Right kidney (tissue), 1 donor: Measurements from ENCODE around the gene CDH3.

Experiments used
- DNase-seq: peaks from one replicate; pipeline ENCODE4 v3.0.0-alpha.2; 2016

CDH3 gene

DNA sequence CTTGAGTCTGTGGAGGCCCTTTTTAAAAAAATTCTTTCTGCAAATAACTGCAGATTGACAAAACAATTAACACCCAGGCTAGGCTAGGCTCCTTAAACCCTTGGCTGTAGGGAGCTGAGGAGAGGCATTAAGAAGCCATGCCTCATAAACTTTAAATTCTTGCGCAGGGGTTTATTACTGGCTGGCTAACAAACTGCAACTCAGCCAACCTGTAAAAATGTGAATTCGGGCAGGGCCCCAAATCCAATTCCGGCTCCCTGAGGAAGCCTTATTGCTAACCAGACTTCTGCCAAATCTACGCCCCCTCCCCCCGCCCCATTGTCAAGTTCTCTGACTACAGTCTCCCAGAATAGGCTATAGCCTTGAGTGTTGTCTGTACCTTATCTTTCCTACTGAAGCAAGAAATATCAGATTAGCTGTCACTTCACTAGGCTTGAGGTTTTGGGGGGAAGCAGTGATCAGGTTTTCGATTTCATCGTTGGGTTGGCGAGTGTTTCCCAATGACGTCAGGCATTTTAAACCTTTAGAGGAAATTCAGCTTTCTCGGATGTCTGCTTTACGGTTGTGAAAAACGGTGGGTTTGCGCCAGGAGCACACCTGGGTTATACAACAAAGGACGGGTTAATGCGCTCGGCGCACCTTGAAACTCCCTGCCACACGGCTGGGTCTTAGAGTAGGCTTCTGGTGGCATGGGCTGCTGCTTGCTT, 2.0 kb downstream of the CDH3 start:
- DNase-seq = peak; percentile 53

DNA sequence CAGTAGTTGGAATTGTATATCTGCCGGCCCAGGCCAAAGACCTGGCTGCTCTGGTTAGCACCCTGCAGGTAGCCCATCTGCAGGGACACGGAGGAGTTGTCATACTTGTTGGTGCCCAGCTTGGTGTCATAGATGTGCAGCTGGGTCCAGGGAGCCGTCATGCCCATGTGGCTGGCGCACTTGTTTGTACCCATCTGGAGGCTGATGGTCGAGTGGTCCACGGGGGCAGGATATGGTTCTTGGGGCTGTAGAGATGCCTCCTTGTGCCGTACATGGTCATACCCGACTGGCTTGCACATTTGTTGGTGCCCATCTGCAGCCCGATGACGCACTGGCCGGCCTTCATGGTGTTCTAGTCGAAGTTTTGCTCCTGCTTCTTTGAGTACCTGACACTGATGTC, 6.0 kb downstream of the CDH3 start:
- no peak for DNase-seq

DNA sequence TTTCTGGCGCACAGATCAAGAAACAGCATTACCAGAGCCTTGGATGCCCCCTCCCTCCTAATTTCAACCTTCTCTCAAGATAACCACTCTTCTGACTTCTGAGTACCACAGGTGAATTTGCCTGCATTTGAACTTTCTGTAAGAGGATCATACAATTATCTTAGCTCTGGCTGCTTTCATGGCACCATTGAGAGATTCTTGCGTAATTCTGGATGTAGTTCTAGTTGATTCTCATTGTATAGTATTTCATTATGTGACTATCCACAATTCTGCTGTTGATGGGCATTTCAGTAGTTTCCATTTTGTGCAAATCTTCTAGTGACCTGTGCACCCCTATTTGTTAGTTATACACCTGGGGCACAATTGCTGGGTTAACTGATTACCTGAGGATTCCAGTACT, 7.5 kb downstream of the CDH3 start:
- no peak for DNase-seq

- DNase-seq = no peak
Measured at GRCh38 chr16:68655806-68656205, 10.7 kb downstream of the CDH3 start.

DNA sequence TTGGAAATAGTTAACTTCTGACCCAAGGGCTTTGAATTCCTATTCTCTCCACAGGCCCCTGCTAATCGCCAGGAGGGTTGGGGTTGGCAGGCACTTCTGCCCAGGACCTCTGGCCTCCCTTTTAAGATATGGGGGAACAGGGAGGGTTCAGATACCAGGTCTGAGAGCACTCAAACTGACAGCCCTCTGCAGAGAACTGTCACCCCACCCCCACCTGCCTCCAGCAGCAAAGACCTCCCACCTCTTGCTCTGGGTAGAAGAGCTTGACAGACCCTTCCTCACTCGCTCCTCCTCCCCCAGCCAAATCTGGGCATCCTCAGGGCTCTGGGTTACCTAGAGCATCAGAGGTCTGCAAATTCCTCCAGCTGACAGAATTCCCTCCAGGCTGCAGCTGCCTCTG, 11.6 kb downstream of the CDH3 start:
- no peak for DNase-seq

- DNase-seq = peak; percentile 28
Measured at GRCh38 chr16:68658341-68658973, 13.3 kb downstream of the CDH3 start.

DNA sequence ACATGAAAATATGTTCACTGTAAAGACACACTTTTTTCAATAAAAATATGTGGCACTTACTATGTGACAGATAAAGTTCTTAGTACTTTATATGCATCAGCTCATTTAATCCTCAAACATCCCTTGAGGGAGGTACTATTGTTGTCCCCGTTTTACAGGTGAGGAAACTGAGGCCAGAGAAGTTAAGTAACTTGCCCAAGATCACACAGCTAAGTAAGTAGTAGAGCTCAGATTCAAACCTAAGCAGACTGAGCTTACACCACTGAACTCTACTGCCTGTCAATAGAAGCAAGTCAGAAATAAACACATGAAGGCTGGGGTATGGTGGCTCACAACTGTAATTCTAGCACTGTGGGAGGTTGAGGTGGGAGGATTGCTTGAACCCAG, 13.9 kb downstream of the CDH3 start:
- no peak for DNase-seq

DNA sequence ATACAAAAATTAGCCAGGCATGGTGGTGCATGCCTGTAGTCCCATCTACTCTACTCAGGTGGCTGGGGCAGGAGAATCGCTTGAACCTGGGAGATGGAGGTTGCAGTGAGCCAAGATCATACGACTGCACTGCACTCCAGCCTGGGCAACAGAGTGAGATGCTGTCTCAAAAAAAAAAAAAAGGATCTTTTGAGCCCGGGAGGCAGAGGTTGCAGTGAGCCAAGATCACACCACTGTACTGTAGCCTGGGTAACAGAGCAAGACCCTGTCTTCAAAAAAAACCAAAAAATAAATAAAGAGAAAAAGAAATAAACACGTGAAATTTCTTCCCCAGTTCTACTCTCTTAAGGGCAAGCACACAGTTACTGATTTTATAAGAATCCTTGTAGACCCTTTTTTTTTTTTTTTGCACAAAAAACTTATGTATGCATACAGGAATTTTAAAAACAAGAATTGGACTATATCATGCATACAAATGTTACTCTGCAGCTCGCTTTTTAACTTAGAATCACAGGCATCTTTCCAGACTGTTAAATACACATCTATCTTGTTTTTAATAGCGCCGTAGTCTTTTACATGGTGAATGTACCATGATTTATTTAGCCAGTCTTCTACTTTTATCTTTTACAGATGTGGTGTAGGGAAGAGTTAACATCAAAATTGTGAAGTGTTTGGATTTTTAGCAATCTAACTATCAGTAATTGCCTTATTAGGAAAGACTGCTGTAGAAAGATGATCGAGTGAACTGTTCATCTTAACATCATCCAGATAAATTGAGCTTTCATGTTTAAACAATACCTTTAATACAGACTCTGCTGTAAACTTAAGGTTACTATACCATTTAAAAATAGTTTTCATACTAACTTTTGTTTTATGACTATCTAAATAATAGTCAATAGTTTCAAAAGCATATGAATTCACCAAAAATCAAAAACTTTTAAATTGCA, 14.6 kb downstream of the CDH3 start:
- no peak for DNase-seq

DNA sequence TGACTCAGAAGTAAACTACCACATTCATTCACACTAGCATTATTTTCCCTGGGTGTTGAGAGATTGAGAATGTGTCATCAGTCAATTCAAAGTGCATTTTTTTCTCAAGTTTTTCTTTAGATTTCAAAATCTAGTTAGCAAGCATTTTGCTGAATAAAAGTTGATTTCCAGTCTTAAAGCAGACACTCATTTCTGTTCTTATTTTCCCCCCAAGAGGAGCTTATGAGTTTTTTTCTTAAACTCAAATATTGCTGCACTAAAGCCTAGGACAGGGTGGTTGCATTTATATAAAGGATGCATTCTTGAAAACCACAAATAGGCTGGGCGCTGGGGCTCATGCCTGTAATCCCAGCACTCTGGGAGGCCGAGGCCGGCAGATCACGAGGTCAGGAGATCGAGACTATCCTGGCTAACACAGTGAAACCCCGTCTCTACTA, 15.3 kb downstream of the CDH3 start:
- DNase-seq = no peak

- DNase-seq = no peak
Measured at GRCh38 chr16:68662035-68662434, 16.9 kb downstream of the CDH3 start.

DNA sequence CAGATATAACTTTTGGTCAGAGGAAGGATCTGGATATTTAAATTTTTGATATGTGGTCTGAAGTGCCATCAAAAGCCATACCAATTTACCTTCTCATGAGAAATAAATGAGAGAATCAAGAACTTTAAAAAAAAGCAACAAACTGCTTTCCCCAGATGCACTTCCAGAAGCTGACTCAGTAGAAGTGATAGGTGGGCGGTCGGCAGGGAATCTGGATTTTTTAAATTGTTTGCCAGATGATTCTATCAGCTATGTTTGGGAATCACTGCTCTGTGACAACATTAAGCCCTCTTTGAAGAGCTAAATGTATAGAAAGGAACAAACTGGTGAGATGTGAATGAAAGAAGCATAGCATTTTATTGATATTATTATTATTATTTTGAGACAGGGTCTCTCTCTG, 19.2 kb downstream of the CDH3 start:
- DNase-seq = no peak

DNA sequence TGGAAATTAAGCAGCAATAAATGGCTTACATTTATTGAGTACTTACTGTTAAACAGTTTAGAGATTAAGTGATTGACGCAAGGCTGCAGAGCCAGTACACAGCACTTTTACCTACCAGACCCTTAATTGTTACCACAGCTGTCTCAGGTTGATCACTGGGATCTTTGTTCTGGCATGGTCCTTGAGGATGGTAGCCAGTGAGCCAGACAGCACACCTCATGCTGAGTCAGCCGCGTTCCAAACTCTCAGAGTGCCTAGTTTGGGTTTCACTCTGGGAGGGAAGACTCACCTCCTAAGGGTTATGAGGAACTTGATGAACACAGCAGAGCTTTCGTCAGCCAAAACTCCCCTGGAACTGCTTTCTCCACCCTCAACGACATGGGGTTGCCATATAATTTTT, 20.4 kb downstream of the CDH3 start:
- no peak for DNase-seq

DNA sequence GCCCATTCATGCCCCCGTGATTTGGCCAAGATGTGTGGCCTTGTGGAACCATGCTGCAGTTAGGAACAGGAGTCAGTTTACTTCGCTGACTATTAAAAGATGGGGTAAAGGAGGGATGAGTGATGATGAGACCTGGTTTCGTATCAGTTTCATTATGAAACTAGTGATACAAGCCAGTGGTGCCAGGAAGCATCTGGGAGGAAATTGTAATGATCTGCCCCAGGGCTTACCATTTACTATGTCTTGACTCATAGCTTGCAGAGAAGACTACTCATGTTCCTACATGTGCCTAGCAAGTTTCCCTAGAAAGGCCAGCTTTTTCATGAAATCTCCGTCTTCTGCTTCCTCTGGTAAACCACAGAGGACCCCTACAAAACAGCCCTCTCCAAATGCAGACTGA, 23.2 kb downstream of the CDH3 start:
- no peak for DNase-seq

GRCh38 chr16:68676113-68676860, 31.2 kb downstream of the CDH3 start:
- DNase-seq = no peak

- DNase-seq = no peak
Measured at GRCh38 chr16:68681038-68681437, 35.9 kb downstream of the CDH3 start.

DNA sequence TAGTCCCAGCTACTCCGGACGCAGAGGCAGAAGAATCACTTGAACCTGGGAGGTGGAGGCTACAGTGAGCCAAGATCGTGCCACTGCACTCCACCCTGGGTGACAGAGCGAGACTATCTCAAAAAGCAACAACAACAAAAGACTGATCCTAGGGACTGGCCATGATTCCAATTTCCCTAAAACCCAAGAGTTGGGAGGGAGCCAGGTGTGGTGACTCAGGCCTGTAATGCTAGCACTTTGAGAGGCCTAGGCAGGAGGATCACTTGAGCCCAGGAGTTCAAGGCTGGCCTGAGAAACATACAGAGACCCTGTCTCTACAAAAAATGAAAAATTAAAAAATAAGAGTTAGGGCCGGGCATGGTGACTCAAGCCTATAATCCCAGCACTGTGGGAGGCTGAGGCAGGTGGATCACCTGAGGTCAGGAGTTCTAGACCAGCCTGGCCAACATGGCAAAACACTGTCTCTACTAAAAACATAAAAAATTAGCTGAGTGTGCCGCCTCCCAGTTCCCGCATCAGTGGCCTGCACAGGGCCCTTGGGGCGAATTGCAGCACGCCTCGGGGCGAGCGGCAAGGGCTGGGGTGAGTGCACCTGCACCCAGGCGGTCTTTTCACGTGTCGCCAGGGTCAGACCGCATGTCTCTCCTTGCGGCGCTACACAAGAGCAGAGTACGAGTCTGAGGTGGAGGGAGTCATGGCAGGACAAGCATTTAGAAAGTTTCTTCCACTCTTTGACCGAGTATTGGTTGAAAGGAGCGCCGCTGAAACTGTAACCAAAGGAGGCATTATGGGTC, 40.8 kb downstream of the CDH3 start:
- no peak for DNase-seq

- no peak for DNase-seq
Measured at GRCh38 chr16:68686905-68687304, 41.8 kb downstream of the CDH3 start.

DNA sequence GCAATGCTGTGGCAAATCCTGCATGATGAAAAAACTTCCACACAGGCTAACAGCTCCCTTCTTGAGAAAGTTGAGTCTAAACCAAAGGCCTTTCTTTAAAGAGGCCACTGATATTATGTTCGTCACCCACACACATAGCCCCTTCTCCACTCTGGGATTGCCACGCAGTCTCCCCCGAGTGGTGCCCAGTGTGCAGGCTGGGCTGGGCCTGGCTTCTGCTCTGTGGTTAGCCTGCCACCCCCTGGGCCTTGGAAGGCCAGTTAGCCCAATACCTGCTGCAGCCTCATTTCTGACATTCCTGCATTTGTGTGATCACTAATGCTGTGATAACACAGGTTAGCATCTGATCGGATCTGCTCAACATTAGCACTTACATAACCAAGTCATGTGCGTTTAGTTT, 44.8 kb downstream of the CDH3 start:
- no peak for DNase-seq

DNA sequence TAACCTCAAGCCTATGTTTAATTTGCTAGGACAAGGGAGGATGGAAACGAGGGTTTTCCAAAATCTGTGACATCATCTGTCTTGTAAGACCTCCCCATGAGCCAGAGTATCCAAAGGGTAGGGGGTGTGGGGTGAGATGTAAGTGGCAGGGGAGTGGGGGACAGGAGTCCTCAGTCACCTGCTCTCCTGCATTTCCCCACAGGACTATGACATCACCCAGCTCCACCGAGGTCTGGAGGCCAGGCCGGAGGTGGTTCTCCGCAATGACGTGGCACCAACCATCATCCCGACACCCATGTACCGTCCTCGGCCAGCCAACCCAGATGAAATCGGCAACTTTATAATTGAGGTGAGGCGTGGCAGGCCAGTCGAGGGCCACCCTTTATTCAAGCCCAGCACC, 50.5 kb downstream of the CDH3 start:
- no peak for DNase-seq

GRCh38 chr16:68696514-68696913, 51.4 kb downstream of the CDH3 start:
- no peak for DNase-seq

GRCh38 chr16:68698091-68698490, 53.0 kb downstream of the CDH3 start:
- DNase-seq = no peak

DNA sequence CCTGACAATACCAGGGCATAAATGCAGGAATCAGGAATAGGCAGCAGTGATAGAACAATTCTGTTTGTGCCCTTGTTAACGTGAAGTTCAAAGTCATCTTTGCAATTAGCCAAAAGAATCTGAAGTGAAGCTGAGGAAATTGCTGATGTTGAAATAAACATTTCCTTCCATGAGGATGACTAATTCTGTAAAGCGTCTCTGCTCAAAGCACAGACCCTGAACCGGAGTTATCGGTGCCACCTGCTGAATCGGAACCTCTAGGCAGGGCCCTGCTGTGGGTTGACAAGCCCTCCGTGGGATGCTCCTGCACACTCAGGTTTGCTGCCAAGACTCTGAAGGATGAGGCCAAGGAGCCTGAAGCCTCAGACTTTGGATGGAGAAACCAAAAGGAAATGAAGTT, 55.0 kb downstream of the CDH3 start:
- no peak for DNase-seq
